ENCODE results near the gene MFSD6.

- TF ChIP-seq CTCF (IDR thresholded peaks at IDR 0.05; ENCODE audit: low read depth, low read length, poor library complexity, severe bottlenecking) (no peak), EZH2phosphoT487 (IDR thresholded peaks at IDR 0.05; ENCODE audit: borderline replicate concordance, low read length) (no peak)
These were observed 122.2 kb downstream of the MFSD6 start for GRCh38 chr2:190530248-190530900.
